GM12875 (cell line): Measurements from ENCODE around the gene ZBTB25.

Source experiments
- H3K4me3 ChIP-seq: one replicate; pipeline ENCODE4 v1.5.1; 2011; ENCODE audit warnings: low read depth, low read length, control low read depth
- TF ChIP-seq, protein P1 (sequence below): IDR thresholded peaks from 2 replicates; pipeline ENCODE4 v1.5.1; 2011; ENCODE audit warnings: low read depth, mild to moderate bottlenecking, control low read depth, inconsistent platforms, low read length, moderate library complexity, borderline replicate concordance; ENCODE audit not compliant: insufficient read depth

Gene ZBTB25

GRCh38 chr14:64475585-64476273, 27.9 kb downstream of the ZBTB25 start:
- H3K4me3 ChIP-seq, result no peak overlapping the region
- TF ChIP-seq, protein P1, sequence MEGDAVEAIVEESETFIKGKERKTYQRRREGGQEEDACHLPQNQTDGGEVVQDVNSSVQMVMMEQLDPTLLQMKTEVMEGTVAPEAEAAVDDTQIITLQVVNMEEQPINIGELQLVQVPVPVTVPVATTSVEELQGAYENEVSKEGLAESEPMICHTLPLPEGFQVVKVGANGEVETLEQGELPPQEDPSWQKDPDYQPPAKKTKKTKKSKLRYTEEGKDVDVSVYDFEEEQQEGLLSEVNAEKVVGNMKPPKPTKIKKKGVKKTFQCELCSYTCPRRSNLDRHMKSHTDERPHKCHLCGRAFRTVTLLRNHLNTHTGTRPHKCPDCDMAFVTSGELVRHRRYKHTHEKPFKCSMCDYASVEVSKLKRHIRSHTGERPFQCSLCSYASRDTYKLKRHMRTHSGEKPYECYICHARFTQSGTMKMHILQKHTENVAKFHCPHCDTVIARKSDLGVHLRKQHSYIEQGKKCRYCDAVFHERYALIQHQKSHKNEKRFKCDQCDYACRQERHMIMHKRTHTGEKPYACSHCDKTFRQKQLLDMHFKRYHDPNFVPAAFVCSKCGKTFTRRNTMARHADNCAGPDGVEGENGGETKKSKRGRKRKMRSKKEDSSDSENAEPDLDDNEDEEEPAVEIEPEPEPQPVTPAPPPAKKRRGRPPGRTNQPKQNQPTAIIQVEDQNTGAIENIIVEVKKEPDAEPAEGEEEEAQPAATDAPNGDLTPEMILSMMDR, result no peak

DNA sequence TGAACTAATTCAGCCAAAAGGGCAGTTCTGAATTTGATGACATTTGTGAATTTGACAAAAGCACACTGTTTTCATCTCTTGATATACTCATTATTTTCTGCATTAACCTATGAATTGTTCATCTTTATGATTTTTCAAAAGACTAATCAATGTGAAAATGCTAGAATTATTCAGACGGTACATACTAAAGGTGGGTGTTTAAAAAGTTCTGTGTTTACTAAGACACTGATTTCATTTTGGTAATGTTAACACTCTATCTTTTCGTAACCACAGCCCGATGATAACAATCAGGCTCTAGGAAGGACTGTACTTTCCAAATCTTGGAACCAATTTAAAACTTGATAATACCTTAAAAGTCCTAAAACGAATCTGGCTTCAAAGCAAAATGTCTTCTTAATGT, 28.9 kb downstream of the ZBTB25 start:
- TF ChIP-seq, protein P1, result no peak
- H3K4me3 ChIP-seq, result no peak overlapping the region

DNA sequence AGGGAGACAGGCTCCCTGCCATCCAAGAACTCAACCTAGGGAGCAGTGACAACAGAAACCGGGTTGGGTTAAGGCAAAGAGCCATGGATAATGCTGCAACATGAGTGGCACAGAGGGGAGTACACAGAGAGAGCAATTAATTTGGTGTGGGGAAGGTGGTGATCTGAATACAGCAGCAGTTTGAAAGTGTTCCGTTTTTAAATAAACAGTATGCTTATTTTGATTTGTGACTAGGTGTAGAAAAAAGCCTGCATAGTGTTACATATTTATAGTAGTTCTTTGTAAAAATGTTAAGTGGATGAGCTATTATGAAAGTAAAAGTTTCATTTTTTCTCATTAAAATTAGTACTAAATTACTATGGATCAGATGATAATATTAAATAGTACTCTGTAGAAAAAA, 29.6 kb downstream of the ZBTB25 start:
- TF ChIP-seq, protein P1, result no peak
- H3K4me3 ChIP-seq, result no peak overlapping the region

- TF ChIP-seq, protein P1, result no peak
- H3K4me3 ChIP-seq, result no peak overlapping the region
Measured at GRCh38 chr14:64468451-64468850, 35.2 kb downstream of the ZBTB25 start.

DNA sequence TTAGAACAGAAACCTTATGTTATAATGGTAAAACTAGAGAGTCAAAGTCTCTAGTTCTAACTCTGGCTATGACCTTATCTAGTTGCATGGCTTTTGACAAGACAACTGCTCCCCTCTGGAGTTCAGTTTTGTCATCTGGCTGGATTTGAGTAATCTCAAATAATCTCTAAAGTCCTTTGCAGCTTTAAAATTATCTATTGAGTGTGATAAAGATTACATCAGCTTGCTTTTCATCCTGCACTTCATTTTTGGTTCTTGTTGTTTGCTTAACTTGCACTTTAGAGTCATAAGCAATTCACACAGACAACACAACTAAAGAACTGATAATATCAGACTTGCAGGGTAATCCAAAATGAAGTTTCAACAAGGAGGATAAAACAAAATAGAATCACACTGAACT, 36.1 kb downstream of the ZBTB25 start:
- TF ChIP-seq, protein P1, result no peak
- no peak overlapping the region for H3K4me3 ChIP-seq

- TF ChIP-seq, protein P1, result no peak
- no peak overlapping the region for H3K4me3 ChIP-seq
Measured at GRCh38 chr14:64467101-64467500, 36.5 kb downstream of the ZBTB25 start.

DNA sequence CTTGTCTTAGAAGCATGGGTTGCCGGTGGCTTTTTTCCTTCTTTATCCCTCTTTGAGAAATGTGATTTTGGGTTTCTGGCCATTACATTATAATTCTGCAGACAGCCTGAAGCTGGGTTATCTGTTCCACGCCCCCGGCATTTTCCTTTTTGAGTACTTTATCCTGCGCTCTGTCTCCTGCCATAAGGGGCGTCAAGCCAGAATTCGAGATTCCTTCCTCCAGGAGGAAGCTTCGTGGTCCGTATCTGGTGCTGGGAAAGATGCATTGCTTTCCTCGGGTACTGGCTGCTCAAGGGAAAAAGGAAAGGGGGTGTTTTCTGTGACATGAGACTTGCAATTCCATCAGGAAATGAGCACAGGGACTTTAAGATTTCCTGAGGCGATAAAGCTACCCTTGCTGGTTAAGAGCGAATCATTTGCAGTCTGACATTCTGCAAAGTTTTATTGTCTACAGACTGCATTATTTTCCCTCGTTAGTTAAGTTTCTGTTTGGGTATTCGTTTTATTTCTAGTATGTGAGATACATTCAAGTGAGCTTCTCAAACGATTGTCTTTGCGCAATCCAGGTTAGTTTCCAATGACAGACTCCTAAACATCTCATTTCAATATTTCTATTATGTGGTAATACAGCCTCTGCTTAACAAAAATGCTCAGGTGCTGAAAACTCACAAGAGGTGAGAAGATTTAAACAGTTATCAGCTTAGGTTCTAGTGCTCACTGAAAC, 37.6 kb downstream of the ZBTB25 start:
- TF ChIP-seq, protein P1, result no peak

More for the DNA sequence above, 37.6 kb downstream of the ZBTB25 start:
- H3K4me3 ChIP-seq, result peak overlapping the region; percentile 37
